Natural killer cell treated with Interleukin-12 subunit alpha and Interleukin-12 subunit beta and Interleukin-15 and Interleukin-18, amount 100 ng/mL, for 72 hours (primary cell): ENCODE results near the gene CNOT6. TPM values are rescaled to one million over a fixed set of nuclear protein-coding genes. Genes with fewer than 3 reads are reported as not detected.
"Not testable (repeated sequence)": the region's sequence is repeated elsewhere in the genome, so short reads cannot be mapped to it uniquely, and the experiment has no call there.

Experiments used
- ATAC-seq, 2 donors: fragments of 150-1000 bp; cut with Tn5 transposase in 1 of 2; sonication (Bioruptor Pico), chemical (Tn5 transposase) in 1 of 2; 2 replicates each; pipeline ENCODE4 v1.10.0; 2021
- DNase-seq: peaks from one replicate; pipeline ENCODE4 v3.0.0; 2022; ENCODE audit warnings: low spot score
- H3K27ac Mint-ChIP-seq, 2 donors: 1 replicate in 1 of 2; 2 replicates in 1 of 2; pipeline ENCODE4 v1.8.0; 2022; ENCODE audit warnings: mixed read lengths in 2 of 2, mild to moderate bottlenecking in 1 of 2, moderate library complexity in 1 of 2
- H3K27me3 Mint-ChIP-seq, 2 donors: 1 replicate in 1 of 2; 2 replicates in 1 of 2; pipeline ENCODE4 v1.8.0; 2022; ENCODE audit warnings: mixed read lengths in 2 of 2
- H3K36me3 Mint-ChIP-seq: one replicate; pipeline ENCODE4 v1.8.0; 2022; ENCODE audit warnings: mixed read lengths
- H3K4me1 Mint-ChIP-seq, 2 donors: 1 replicate in 1 of 2; 2 replicates in 1 of 2; pipeline ENCODE4 v1.8.0; 2022; ENCODE audit warnings: low read depth in 2 of 2, mixed read lengths in 2 of 2, mild to moderate bottlenecking in 1 of 2
- H3K4me3 Mint-ChIP-seq: one replicate; pipeline ENCODE4 v1.8.0; 2022; ENCODE audit warnings: mixed read lengths
- H3K9me3 Mint-ChIP-seq: 2 replicates; pipeline ENCODE4 v1.8.0; 2022; ENCODE audit warnings: mixed read lengths
- total RNA-seq, 2 donors: library from RNA; stranded (reverse); gene quantifications; one replicate each; pipeline ENCODE4 v1.2.3, GENCODE V29; 2022

The CNOT6 gene
- total RNA-seq, 2 donors from 2014 or later = 32.8 to 38.5 TPM

DNA sequence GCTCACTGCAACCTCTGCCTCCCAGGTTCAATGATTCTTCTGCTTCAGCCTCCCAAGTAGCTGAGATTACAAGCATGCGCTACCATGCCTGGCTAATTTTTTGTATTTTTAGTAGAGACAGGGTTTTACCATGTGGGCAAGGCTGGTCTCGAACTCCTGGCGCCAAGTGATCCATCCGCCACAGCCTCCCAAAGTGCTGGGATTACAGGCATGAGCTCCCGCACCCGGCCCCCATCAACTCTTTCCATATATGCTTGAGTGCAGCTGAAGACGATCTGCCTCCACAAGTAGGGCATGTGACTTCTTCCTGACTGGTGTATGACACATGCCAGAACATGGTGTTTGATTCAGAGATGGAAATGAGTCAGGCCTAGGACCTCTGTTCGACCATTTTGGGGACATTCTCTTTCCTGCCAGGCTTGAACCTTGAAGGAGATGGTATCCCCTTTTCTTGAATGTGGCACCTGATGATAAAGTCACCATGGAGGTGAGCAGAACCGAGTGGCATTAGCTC is 7.5 kb upstream of the CNOT6 start:
- Mint-ChIP-seq H3K9me3 (no peaks in the 10 kb centered on the region), H3K4me3 (no peak overlapping the region), H3K36me3 (no peaks in the 10 kb centered on the region), H3K27ac (no peak overlapping the region), H3K27me3 (no peaks in the 10 kb centered on the region), H3K4me1 (no peaks in the 10 kb centered on the region)
- DNase-seq = no peak
- ATAC-seq = no peak

GRCh38 chr5:180487556-180487955 is 6.6 kb upstream of the CNOT6 start:
- Mint-ChIP-seq H3K4me3 (no peak overlapping the region), H3K27ac (no peak overlapping the region), H3K27me3 (no peaks in the 10 kb centered on the region), H3K9me3 (no peaks in the 10 kb centered on the region), H3K4me1 (peaks cover 2% of the 10 kb centered on the region in 2 donors), H3K36me3 (no peaks in the 10 kb centered on the region)
- DNase-seq (no peak), ATAC-seq (no peak)

DNA sequence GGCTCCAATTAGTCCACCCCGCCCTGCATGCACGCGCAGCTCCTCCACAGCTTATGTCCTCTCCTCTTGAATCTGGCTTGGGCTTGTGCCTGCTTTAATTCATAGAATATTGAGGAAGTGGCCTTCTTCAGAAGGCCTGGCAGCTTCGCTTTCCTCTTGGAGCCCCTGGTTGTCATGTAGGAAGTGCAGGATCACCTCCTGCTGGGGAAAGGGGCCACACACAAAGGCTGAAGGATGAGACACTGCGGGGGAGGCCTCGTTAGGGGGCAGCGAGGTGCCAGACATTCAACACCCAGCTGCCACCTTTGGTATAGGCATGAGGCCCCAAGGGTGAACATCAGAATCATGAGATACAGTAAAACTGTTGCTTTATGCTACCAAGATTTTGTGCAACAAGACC is 2.7 kb upstream of the CNOT6 start:
- ATAC-seq (no peak), DNase-seq (no peak)
- Mint-ChIP-seq H3K27ac (no peak overlapping the region), H3K36me3 (no peaks in the 10 kb centered on the region), H3K4me3 (no peak overlapping the region), H3K27me3 (no peaks in the 10 kb centered on the region), H3K9me3 (no peaks in the 10 kb centered on the region), H3K4me1 (peaks cover 20 to 26% of the 10 kb centered on the region in 2 donors)

DNA sequence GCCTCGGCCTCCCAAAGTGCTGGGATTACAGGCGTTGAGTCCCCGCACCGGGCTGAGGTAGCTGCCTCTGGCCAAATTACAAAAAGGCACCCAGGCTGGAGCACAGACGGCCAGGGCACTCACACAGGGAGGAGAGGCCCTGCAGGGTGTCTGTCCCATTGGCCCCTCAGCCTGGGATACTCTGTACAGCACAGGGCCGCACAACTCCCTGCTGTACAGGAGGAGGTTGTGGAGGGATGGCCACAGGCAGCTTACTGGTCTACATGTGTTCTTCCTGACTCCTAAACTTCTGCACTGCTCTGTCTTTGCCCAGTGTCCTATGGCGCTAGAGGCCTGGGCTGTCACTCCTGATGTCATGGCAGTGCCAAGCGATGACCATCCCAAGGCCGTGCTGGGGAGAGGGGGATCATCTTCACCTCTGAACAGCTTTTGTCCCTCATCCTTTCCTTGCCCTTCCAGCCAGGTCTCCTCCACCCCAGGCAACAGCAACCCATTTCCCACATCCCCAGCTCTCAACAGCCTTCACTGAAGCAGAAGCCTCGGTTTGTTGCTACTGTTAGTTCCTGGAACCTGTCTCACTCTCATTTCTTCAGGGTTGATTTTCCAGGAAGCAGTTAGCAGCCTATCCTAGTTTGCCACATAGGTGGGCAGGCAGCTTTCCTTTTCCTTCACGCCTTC is 1.8 kb upstream of the CNOT6 start:
- no peak overlapping the region for H3K4me3 Mint-ChIP-seq
- H3K27ac Mint-ChIP-seq = peak overlapping the region in 1 of 2 donors; percentile 84
- H3K36me3 Mint-ChIP-seq = no peaks in the 10 kb centered on the region
- H3K27me3 Mint-ChIP-seq = no peaks in the 10 kb centered on the region
- H3K4me1 Mint-ChIP-seq = peaks cover 20 to 26% of the 10 kb centered on the region in 2 donors
- no peaks in the 10 kb centered on the region for H3K9me3 Mint-ChIP-seq
- no peak for DNase-seq
- no peak for ATAC-seq

DNA sequence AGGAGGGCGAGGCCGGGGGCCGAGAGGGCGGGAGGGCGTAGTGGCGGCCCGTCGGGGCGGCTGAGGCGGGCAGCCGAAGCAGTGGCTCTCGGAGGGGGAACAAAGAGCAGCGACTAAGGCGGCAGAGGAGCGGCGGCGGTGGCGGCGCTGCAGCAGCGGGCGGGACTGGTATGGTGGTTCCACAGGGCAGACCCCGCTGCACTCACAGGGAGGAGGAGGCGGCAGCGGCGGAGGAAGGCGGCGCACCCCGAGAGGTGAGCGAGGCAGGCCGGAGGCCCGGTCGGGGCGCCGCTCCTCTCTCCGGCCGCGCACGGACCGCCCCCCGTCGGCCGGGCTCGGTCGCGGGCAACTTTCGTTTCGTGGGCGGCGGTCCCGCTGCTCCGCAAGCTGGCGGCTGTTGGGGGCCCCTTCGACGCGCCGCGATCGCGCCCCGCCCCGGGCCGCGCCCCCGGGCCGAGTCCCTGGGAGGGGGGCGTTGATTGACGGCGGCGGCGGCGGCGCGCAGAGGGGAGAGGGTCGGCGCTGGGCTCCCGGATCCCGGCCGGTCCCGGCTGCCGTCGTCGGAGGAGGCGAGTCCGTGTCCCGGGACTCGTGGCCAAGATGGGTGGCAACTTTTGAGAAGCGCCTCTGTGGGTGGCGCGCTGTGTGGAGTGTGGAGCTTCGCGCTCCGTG is 467 bp downstream of the CNOT6 start:
- ATAC-seq = peak; percentile 55 to 57
- H3K27ac Mint-ChIP-seq = peak overlapping the region; percentile 56 to 86
- no peaks in the 10 kb centered on the region for H3K27me3 Mint-ChIP-seq
- H3K9me3 Mint-ChIP-seq = no peaks in the 10 kb centered on the region
- no peaks in the 10 kb centered on the region for H3K36me3 Mint-ChIP-seq
- H3K4me1 Mint-ChIP-seq = peaks cover 28 to 29% of the 10 kb centered on the region in 2 donors
- peak overlapping the region; percentile 83 for H3K4me3 Mint-ChIP-seq
- peak; percentile 65 for DNase-seq

DNA sequence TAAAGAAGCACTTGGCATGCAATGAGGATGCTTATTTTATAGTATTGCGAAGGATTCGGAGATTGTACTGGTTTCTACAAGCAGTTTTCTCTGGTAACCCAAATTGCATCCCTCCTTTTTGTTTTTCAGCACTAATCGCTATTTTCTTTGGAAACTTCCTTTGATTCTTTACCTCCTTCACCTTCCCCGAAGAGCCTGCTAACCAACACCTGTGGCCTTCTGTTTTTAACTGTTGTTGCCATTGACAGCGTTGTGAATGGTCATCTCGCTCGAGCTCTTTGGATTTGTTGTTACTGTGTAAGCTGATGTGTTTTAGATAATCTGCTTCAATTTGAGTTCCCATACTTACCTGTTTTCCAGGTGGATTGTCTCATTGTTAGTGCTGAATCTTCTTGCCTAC is 1.1 kb downstream of the CNOT6 start:
- Mint-ChIP-seq H3K36me3 (no peaks in the 10 kb centered on the region), H3K27me3 (no peaks in the 10 kb centered on the region), H3K4me3 (peak overlapping the region; percentile 83), H3K9me3 (no peaks in the 10 kb centered on the region), H3K4me1 (peaks cover 29 to 31% of the 10 kb centered on the region in 2 donors), H3K27ac (peak overlapping the region; percentile 33 to 75)
- ATAC-seq = no peak
- no peak for DNase-seq

DNA sequence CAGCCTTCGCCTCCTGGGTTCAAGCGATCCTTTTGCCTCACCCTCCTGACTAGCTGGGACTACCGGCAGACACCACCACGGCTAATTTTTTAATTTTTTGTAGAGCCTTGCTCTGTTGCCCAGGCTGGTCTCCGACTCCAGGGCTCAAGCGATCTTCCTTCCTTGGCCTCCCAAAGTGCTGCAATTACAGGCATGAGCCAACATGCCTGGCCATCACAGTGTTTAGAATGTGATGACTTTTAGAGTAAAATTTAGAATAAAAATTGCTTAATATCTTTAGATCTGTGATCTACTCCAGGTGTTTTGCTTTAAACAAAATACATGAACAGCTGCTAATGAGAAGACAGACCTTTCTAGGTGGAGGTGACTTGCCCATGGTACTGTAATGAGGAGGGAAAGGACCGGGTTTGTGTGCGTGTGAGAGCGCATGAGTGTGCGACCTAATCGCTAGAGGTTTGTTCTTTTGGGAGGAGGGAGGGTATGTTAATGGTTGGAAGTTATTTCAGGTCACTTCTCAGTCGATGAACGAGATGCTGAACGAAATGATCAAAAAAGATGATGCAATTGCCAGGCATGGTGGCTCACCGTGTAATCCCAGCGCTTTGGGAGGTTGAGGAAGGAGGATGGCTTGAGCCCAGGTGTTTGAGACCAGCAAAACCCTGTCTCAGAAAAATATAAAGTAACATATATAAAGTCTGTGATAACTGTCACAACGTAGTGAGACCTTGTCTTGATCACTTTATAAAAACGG is 2.0 kb downstream of the CNOT6 start:
- H3K27me3 Mint-ChIP-seq = no peaks in the 10 kb centered on the region
- ATAC-seq (no peak), DNase-seq (no peak)
- H3K9me3 Mint-ChIP-seq = no peaks in the 10 kb centered on the region
- H3K4me3 Mint-ChIP-seq = peak overlapping the region; percentile 51
- H3K27ac Mint-ChIP-seq = no peak overlapping the region
- H3K4me1 Mint-ChIP-seq = peaks cover 29 to 31% of the 10 kb centered on the region in 2 donors
- H3K36me3 Mint-ChIP-seq = no peaks in the 10 kb centered on the region

DNA sequence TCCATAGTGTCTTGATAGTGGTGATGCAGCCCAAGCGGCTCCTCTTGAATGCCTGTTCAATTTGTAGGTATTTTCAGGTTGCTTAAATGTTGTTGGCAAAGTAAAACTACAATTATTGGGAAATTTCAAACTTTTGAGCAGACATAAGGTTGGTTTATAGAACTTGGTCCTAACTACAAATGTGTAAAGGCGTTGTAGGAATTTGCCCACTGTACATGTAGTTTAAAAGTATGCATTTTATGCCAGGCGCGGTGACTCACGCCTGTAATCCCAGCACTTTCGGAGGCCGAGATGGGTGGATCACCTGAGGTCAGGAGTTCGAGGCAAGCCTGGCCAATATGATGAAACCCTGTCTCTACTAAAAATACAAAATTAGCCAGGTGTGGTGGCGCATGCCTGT is 2.6 kb downstream of the CNOT6 start:
- H3K4me3 Mint-ChIP-seq, H3K9me3 Mint-ChIP-seq, DNase-seq, H3K27ac Mint-ChIP-seq, ATAC-seq, H3K27me3 Mint-ChIP-seq, H3K36me3 Mint-ChIP-seq: not testable (repeated sequence)
- peaks cover 29 to 31% of the 10 kb centered on the region in 2 donors for H3K4me1 Mint-ChIP-seq

DNA sequence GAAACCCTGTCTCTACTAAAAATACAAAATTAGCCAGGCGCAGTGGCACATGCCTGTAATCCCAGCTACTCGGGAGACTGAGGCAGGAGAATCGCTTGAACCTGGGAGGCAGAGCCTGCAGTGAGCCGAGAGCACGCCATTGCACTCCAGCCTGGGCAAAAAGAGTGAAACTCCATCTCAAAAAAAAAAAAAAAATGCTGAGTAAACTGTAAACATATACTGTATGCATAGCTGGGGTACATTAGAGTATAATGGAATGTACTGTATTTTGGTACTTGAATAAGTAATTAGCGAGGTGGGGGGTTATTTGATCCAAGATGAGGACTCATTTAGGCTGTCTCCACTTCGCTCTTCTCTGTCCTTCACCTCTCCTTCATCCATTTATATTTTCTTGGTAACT is 3.7 kb downstream of the CNOT6 start:
- not testable (repeated sequence) for DNase-seq, H3K4me3 Mint-ChIP-seq, H3K9me3 Mint-ChIP-seq, H3K36me3 Mint-ChIP-seq, ATAC-seq, H3K27me3 Mint-ChIP-seq
- H3K4me1 Mint-ChIP-seq = peaks cover 25 to 27% of the 10 kb centered on the region in 2 donors
- H3K27ac Mint-ChIP-seq = peak overlapping the region in 1 of 2 donors; percentile 37

GRCh38 chr5:180498378-180498777 is 4.2 kb downstream of the CNOT6 start:
- peaks cover 22 to 24% of the 10 kb centered on the region in 2 donors for H3K4me1 Mint-ChIP-seq
- H3K27ac Mint-ChIP-seq = peak overlapping the region in 1 of 2 donors; percentile 37
- H3K4me3 Mint-ChIP-seq = no peak overlapping the region
- H3K9me3 Mint-ChIP-seq = no peaks in the 10 kb centered on the region
- H3K36me3 Mint-ChIP-seq = no peaks in the 10 kb centered on the region
- no peaks in the 10 kb centered on the region for H3K27me3 Mint-ChIP-seq
- ATAC-seq (no peak), DNase-seq (no peak)

DNA sequence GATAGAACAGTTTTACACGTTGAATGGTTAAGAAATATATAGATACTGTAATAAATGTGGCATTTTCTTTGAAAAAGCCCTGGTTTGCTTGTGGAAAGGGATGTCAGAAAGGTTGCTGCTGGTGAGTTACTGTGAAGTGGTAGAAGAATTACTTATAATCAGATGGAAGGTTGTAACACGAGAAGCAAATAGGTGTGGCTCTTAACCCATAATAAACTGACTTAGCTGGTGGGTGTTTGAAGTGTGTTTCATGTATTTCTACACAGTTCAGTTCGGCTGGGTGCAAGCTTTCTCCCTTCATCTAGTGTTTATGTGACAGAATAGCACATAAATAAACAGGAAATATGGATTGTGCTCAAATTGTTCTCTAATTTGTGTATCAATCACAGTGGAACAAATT is 5.5 kb downstream of the CNOT6 start:
- Mint-ChIP-seq H3K27ac (no peak overlapping the region), H3K4me1 (peaks cover 16 to 17% of the 10 kb centered on the region in 2 donors), H3K9me3 (no peaks in the 10 kb centered on the region), H3K27me3 (no peaks in the 10 kb centered on the region), H3K36me3 (no peaks in the 10 kb centered on the region), H3K4me3 (no peak overlapping the region)
- DNase-seq (no peak), ATAC-seq (no peak)

DNA sequence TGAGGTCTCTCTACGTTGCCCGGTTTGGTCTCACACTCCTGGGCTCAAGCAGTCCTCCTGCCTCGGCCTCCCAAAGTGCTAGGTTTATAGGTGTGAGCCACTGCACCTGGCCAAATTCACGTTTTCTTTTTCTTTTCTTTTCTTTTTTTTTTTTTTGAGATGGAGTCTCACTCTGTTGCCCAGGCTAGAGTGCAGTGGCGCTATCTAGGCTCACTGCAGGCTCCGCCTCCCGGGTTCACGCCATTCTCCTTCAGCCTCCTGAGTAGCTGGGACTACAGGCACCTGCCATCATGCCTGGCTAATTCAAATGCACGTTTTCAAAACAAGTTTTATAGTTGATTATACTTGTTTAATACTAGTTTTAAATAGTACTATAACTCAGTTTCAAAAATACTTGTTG is 6.1 kb downstream of the CNOT6 start:
- not testable (repeated sequence) for H3K9me3 Mint-ChIP-seq, H3K4me3 Mint-ChIP-seq, H3K27me3 Mint-ChIP-seq, ATAC-seq, DNase-seq, H3K27ac Mint-ChIP-seq, H3K36me3 Mint-ChIP-seq
- peaks cover 14 to 15% of the 10 kb centered on the region in 2 donors for H3K4me1 Mint-ChIP-seq

DNA sequence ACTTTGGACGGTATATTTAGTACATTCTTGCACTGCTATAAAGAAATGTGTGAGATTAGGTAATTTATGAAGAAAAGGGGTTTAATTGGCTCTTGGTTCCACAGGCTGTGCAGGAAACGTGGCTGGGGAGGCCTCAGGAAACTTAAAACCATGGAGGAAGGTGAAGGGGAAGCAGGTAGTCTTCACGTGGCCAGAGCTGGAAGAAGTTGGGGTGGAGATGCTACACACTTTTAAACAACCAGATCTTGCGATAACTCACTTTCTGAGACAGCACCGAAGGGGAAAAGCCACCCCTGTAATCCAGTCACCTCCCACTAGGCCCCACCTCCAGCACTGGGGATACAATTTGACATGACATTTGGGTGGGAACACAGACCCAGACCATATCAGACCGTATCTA is 13.5 kb downstream of the CNOT6 start:
- DNase-seq = no peak
- Mint-ChIP-seq H3K27ac (no peak overlapping the region), H3K4me3 (no peak overlapping the region), H3K9me3 (no peaks in the 10 kb centered on the region), H3K27me3 (no peaks in the 10 kb centered on the region), H3K4me1 (peaks cover 25 to 27% of the 10 kb centered on the region in 2 donors), H3K36me3 (peaks cover 6% of the 10 kb centered on the region)
- ATAC-seq = no peak

DNA sequence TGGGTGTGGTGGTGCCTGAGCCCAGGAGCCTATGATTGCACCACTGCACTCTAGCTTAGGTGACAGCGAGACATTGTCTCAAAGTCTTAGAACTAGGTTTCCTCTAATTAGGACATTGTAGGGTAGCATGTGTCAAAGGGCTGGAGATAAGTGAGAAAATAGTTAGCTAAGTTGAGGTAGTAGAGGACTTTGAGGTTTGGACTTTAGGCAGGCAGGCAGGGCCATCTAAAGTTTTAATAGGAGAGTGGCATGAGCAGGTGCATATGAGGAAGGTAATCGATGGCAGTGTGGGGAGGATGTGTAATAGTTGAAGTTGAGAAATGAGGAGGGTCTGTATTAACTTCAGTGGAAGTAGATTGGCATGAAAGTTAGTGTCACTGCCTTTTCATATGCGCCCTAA is 21.1 kb downstream of the CNOT6 start:
- Mint-ChIP-seq H3K27ac (no peak overlapping the region), H3K9me3 (no peaks in the 10 kb centered on the region), H3K4me3 (no peak overlapping the region), H3K4me1 (peaks cover 23 to 36% of the 10 kb centered on the region in 2 donors), H3K36me3 (peaks cover 6% of the 10 kb centered on the region), H3K27me3 (no peaks in the 10 kb centered on the region)
- no peak for DNase-seq
- ATAC-seq = no peak
